SK-N-SH treated with all-trans-retinoic acid at 6 μM for 48 hours (cell line): ENCODE measurements around the gene JDP2.

Experiments
- ATAC-seq: fragments of 200-7000 bp; cut with Tn5 transposase; 3 replicates; pipeline ENCODE4 v1.9.1; 2020; ENCODE audit warnings: mild to moderate bottlenecking, moderate library complexity
- ARNTL ChIP-seq: fragments of 450-650 bp; formaldehyde crosslinking; IDR thresholded peaks from 2 replicates; pipeline ENCODE4 v1.5.0; 2020; ENCODE audit warnings: low read depth, mild to moderate bottlenecking, moderate library complexity, borderline replicate concordance
- BACH2 ChIP-seq: fragments of 250-450 bp; sonication (Bioruptor Pico); IDR thresholded peaks from 2 replicates; pipeline ENCODE4 v1.9.0; 2021; ENCODE audit warnings: mild to moderate bottlenecking, borderline replicate concordance
- CSDC2 ChIP-seq: fragments of 250-450 bp; sonication (Bioruptor Pico); IDR thresholded peaks from 2 replicates; pipeline ENCODE4 v1.5.0; 2020; ENCODE audit warnings: mild to moderate bottlenecking, moderate library complexity
- ESRRG ChIP-seq: fragments of 250-450 bp; sonication (Bioruptor Pico); IDR thresholded peaks from 2 replicates; pipeline ENCODE4 v1.6.1; 2021; ENCODE audit warnings: mild to moderate bottlenecking
- GLIS3 ChIP-seq: fragments of 250-450 bp; sonication (Bioruptor Pico); IDR thresholded peaks from 2 replicates; pipeline ENCODE4 v1.5.0; 2020; ENCODE audit warnings: mild to moderate bottlenecking, moderate library complexity
- ISL1 ChIP-seq: fragments of 250-450 bp; sonication (Bioruptor Pico); IDR thresholded peaks from 2 replicates; pipeline ENCODE4 v2.1.2; 2022; ENCODE audit warnings: mild to moderate bottlenecking, moderate library complexity
- OSR1 ChIP-seq: fragments of 250-450 bp; sonication (Bioruptor Pico); IDR thresholded peaks from 2 replicates; pipeline ENCODE4 v1.8.0; 2022; ENCODE audit warnings: moderate library complexity, mild to moderate bottlenecking, inconsistent platforms
- RARB ChIP-seq: fragments of 250-450 bp; sonication (Bioruptor Pico); IDR thresholded peaks from 2 replicates; pipeline ENCODE4 v1.8.0; 2021; ENCODE audit warnings: mild to moderate bottlenecking, moderate library complexity
- SNAI2 ChIP-seq: fragments of 250-450 bp; sonication (Bioruptor Pico); IDR thresholded peaks from 2 replicates; pipeline ENCODE4 v1.5.0; 2020; ENCODE audit warnings: mild to moderate bottlenecking, moderate library complexity
- TCF4 ChIP-seq: fragments of 250-450 bp; sonication (Bioruptor Pico); IDR thresholded peaks from 2 replicates; pipeline ENCODE4 v1.8.0; 2021; ENCODE audit warnings: mild to moderate bottlenecking, moderate library complexity, borderline replicate concordance
- ZC3H10 ChIP-seq: fragments of 250-450 bp; sonication (Bioruptor Pico); IDR thresholded peaks from 2 replicates; pipeline ENCODE4 v1.5.1; 2021; ENCODE audit warnings: mild to moderate bottlenecking, moderate library complexity
- ZFP3 ChIP-seq: fragments of 250-450 bp; sonication (Bioruptor Pico); IDR thresholded peaks from 2 replicates; pipeline ENCODE4 v1.5.0; 2020; ENCODE audit warnings: mild to moderate bottlenecking, moderate library complexity
- ZFP30 ChIP-seq: fragments of 450-650 bp; formaldehyde crosslinking; IDR thresholded peaks from 2 replicates; pipeline ENCODE4 v1.5.0; 2022; ENCODE audit warnings: mild to moderate bottlenecking, moderate library complexity
- ZNF565 ChIP-seq: fragments of 450-650 bp; formaldehyde crosslinking; conservative IDR thresholded peaks from 2 replicates; pipeline ENCODE4 v1.5.0; 2020; ENCODE audit warnings: low read depth, mild to moderate bottlenecking, moderate library complexity
- ZNF70 ChIP-seq: fragments of 450-650 bp; formaldehyde crosslinking; IDR thresholded peaks from 2 replicates; pipeline ENCODE4 v1.5.0; 2020; ENCODE audit warnings: mild to moderate bottlenecking, moderate library complexity
- ZNF8 ChIP-seq: fragments of 450-650 bp; formaldehyde crosslinking; IDR thresholded peaks from 2 replicates; pipeline ENCODE4 v1.5.0; 2020; ENCODE audit warnings: mild to moderate bottlenecking, moderate library complexity
- TF ChIP-seq, protein P1 (sequence below): fragments of 250-450 bp; sonication (Bioruptor Pico); IDR thresholded peaks from 2 replicates; pipeline ENCODE4 v1.5.1; 2020; ENCODE audit warnings: low read depth, mild to moderate bottlenecking, moderate library complexity
- TF ChIP-seq, protein P2 (sequence below): fragments of 250-450 bp; sonication (Bioruptor Pico); IDR thresholded peaks from 2 replicates; pipeline ENCODE4 v1.5.0; 2020; ENCODE audit warnings: mild to moderate bottlenecking, moderate library complexity
- TF ChIP-seq, protein P3 (sequence below): fragments of 250-450 bp; sonication (Bioruptor Pico); IDR thresholded peaks from 2 replicates; pipeline ENCODE4 v1.5.1; 2021; ENCODE audit warnings: mild to moderate bottlenecking, moderate library complexity
- TF ChIP-seq, protein P4 (sequence below): fragments of 250-450 bp; sonication (Bioruptor Pico); IDR thresholded peaks from 2 replicates; pipeline ENCODE4 v1.8.0; 2021; ENCODE audit warnings: low read depth, mild to moderate bottlenecking, moderate library complexity, borderline replicate concordance
- TF ChIP-seq, protein P5 (sequence below): fragments of 250-450 bp; sonication (Bioruptor Pico); IDR thresholded peaks from 2 replicates; pipeline ENCODE4 v1.8.0; 2020; ENCODE audit warnings: mild to moderate bottlenecking, moderate library complexity, borderline replicate concordance

Gene JDP2

DNA sequence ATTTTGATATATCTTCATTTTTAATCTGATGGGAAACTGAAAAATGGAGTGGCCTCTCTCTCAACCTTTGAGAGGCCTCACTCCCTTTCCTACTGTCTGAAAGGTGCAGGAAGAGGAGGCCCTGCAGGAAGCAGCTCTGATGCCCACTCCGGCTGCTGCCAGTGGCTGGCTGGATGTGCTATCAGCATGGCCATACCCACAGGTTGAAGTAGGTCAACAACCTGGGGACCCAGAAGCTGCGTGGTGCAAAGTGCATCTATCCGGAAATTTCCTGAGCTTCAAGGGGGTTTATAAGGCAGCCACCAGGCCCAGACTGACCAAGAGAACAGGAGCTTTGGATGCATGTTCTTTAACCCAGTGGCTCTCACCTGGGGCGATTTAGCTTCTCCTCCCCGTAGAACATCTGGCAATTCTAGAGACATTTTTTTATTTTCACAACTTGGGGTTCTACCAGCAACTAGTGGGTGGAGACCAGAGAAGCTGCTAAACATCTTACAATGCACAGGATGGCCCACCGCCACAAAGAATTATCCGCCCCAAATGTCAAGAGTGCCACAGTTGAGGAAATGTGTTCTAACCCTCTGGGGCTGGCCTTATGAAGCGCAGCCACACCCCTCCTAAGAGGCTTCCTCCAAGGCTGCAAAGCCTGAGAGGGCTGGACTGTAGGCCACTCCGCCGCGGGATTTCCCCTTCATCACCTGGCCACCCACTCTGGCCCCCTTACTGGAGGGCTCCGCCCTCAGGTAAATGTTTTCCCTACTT is 86.3 kb downstream of the JDP2 start:
- TF ChIP-seq BACH2 (no peak), OSR1 (CRISPR knock-in tag) (no peak), CSDC2 (CRISPR knock-in tag) (no peak), GLIS3 (CRISPR knock-in tag) (no peak), TCF4 (no peak), ISL1 (no peak), ESRRG (CRISPR knock-in tag) (no peak), ZFP3 (CRISPR knock-in tag) (no peak), ARNTL (CRISPR knock-in tag) (no peak), ZNF8 (CRISPR knock-in tag) (no peak), RARB (CRISPR knock-in tag) (no peak), ZC3H10 (CRISPR knock-in tag) (no peak), SNAI2 (CRISPR knock-in tag) (no peak), ZNF565 (CRISPR knock-in tag) (no peak), ZNF70 (CRISPR knock-in tag) (no peak)
- TF ChIP-seq, protein P1, sequence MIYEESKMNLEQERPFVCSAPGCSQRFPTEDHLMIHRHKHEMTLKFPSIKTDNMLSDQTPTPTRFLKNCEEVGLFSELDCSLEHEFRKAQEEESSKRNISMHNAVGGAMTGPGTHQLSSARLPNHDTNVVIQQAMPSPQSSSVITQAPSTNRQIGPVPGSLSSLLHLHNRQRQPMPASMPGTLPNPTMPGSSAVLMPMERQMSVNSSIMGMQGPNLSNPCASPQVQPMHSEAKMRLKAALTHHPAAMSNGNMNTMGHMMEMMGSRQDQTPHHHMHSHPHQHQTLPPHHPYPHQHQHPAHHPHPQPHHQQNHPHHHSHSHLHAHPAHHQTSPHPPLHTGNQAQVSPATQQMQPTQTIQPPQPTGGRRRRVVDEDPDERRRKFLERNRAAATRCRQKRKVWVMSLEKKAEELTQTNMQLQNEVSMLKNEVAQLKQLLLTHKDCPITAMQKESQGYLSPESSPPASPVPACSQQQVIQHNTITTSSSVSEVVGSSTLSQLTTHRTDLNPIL (CRISPR knock-in tag): no peak
- TF ChIP-seq, protein P2, sequence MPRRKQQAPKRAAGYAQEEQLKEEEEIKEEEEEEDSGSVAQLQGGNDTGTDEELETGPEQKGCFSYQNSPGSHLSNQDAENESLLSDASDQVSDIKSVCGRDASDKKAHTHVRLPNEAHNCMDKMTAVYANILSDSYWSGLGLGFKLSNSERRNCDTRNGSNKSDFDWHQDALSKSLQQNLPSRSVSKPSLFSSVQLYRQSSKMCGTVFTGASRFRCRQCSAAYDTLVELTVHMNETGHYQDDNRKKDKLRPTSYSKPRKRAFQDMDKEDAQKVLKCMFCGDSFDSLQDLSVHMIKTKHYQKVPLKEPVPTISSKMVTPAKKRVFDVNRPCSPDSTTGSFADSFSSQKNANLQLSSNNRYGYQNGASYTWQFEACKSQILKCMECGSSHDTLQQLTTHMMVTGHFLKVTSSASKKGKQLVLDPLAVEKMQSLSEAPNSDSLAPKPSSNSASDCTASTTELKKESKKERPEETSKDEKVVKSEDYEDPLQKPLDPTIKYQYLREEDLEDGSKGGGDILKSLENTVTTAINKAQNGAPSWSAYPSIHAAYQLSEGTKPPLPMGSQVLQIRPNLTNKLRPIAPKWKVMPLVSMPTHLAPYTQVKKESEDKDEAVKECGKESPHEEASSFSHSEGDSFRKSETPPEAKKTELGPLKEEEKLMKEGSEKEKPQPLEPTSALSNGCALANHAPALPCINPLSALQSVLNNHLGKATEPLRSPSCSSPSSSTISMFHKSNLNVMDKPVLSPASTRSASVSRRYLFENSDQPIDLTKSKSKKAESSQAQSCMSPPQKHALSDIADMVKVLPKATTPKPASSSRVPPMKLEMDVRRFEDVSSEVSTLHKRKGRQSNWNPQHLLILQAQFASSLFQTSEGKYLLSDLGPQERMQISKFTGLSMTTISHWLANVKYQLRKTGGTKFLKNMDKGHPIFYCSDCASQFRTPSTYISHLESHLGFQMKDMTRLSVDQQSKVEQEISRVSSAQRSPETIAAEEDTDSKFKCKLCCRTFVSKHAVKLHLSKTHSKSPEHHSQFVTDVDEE (CRISPR knock-in tag): no peak
- TF ChIP-seq, protein P3, sequence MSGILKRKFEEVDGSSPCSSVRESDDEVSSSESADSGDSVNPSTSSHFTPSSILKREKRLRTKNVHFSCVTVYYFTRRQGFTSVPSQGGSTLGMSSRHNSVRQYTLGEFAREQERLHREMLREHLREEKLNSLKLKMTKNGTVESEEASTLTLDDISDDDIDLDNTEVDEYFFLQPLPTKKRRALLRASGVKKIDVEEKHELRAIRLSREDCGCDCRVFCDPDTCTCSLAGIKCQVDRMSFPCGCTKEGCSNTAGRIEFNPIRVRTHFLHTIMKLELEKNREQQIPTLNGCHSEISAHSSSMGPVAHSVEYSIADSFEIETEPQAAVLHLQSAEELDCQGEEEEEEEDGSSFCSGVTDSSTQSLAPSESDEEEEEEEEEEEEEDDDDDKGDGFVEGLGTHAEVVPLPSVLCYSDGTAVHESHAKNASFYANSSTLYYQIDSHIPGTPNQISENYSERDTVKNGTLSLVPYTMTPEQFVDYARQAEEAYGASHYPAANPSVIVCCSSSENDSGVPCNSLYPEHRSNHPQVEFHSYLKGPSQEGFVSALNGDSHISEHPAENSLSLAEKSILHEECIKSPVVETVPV (CRISPR knock-in tag): no peak
- TF ChIP-seq, protein P4, sequence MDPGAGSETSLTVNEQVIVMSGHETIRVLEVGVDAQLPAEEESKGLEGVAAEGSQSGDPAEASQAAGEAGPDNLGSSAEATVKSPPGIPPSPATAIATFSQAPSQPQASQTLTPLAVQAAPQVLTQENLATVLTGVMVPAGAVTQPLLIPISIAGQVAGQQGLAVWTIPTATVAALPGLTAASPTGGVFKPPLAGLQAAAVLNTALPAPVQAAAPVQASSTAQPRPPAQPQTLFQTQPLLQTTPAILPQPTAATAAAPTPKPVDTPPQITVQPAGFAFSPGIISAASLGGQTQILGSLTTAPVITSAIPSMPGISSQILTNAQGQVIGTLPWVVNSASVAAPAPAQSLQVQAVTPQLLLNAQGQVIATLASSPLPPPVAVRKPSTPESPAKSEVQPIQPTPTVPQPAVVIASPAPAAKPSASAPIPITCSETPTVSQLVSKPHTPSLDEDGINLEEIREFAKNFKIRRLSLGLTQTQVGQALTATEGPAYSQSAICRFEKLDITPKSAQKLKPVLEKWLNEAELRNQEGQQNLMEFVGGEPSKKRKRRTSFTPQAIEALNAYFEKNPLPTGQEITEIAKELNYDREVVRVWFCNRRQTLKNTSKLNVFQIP (CRISPR knock-in tag): no peak
- TF ChIP-seq, protein P5, sequence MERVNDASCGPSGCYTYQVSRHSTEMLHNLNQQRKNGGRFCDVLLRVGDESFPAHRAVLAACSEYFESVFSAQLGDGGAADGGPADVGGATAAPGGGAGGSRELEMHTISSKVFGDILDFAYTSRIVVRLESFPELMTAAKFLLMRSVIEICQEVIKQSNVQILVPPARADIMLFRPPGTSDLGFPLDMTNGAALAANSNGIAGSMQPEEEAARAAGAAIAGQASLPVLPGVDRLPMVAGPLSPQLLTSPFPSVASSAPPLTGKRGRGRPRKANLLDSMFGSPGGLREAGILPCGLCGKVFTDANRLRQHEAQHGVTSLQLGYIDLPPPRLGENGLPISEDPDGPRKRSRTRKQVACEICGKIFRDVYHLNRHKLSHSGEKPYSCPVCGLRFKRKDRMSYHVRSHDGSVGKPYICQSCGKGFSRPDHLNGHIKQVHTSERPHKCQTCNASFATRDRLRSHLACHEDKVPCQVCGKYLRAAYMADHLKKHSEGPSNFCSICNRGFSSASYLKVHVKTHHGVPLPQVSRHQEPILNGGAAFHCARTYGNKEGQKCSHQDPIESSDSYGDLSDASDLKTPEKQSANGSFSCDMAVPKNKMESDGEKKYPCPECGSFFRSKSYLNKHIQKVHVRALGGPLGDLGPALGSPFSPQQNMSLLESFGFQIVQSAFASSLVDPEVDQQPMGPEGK (CRISPR knock-in tag): no peak

DNA sequence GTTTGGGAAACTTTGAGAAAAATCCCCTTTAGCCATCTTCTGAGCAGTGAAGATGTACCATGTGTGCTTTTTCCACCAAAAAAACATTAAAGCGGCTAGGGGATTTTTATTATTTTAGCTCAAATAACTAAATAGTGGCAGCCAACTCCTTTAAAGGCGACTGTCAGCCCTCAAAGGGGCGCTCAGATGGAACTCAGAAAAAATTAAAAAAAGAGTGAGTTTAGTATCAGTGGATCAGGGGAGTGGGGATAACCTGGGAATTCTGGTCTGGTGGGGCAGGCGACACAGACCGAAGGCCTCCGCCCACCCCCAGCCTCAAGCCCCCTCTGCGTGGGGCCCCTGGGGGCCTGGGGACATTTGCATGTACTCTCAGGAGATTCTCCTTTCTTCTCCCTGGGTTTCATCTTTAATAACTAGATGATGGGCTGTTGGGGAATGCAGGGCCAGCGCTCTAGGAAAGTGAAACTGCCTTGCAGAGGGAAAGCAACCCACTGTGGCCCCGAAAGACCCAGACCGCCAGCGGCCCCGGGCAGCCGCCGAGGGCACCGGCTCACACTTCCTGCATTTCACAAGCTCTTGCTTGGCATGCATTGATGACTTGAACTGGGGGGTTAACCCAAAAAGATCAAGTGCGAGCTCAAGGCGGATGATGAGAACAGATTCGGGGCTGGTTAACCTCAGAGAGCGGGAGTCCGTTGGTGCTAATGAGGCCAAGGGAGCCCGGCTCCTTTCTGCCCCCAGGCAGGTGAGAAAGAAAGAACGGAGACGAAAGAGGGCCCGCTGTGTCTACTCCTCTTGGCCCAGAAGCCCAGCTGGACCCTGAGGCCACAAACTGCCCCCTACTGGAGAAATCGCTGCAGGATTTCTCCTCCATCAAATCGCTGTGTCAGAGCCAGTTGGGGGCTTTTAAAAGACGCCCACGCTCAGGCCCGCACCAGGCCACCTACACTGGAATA is 87.1 kb downstream of the JDP2 start:
- ATAC-seq: no peak
- TF ChIP-seq ZNF8 (CRISPR knock-in tag) (no peak), ESRRG (CRISPR knock-in tag) (no peak), CSDC2 (CRISPR knock-in tag) (no peak), ZFP30 (CRISPR knock-in tag) (no peak), ARNTL (CRISPR knock-in tag) (no peak), ZNF70 (CRISPR knock-in tag) (no peak), TCF4 (no peak), ZFP3 (CRISPR knock-in tag) (no peak), ZC3H10 (CRISPR knock-in tag) (no peak)
- TF ChIP-seq, protein P4 (CRISPR knock-in tag): no peak
- TF ChIP-seq, protein P5 (CRISPR knock-in tag): no peak
- TF ChIP-seq, protein P3 (CRISPR knock-in tag): no peak
- TF ChIP-seq, all 23 proteins: peak for 0

More for the DNA sequence above, 86.3 kb downstream of the JDP2 start:
- no peak for ATAC-seq
